Measurements from ENCODE around the gene GRIN2B. TPM values are rescaled to one million over a fixed set of nuclear protein-coding genes. Genes with fewer than 3 reads are reported as not detected.

The GRIN2B gene
- total and polyA plus RNA-seq, 2 donors (not counting 3 experiments of a cell fraction or from before 2014, with no cell fraction given), result not detected

- no peaks in the 10 kb centered on the region for H3K36me3 ChIP-seq (ENCODE audit: control insufficient read depth in 2 of 2, extremely low read depth in 1 of 2, insufficient read depth in 2 of 2, low read length in 2 of 2)
- POLR2A ChIA-PET, result no interaction called here
- CTCF ChIA-PET, result no interaction called here
- TF ChIP-seq POLR2AphosphoS5 (IDR thresholded peaks at IDR 0.05; ENCODE audit: insufficient read depth, low read depth, low read length) (no peak), FOS (IDR thresholded peaks at IDR 0.05; ENCODE audit: borderline replicate concordance, insufficient read depth, low read length) (no peak), MAX (IDR thresholded peaks at IDR 0.05; ENCODE audit: insufficient read depth, insufficient read length) (no peak), EZH2 (IDR thresholded peaks at IDR 0.05; ENCODE audit: borderline replicate concordance, low read depth, low read length, severe bottlenecking) (no peak), GATA2 (IDR thresholded peaks at IDR 0.05; ENCODE audit: insufficient read depth, insufficient read length, low read depth, low read length) (no peak), MYC (IDR thresholded peaks at IDR 0.05; ENCODE audit: low read depth, low read length) (no peak), JUN (IDR thresholded peaks at IDR 0.05; ENCODE audit: borderline replicate concordance, insufficient read depth, insufficient read length, low read depth) (no peak), CTCF (IDR thresholded peaks at IDR 0.05; ENCODE audit: extremely low read depth in 1 of 2, insufficient read depth in 1 of 2, low read depth in 1 of 2, low read length in 2 of 2) (no peak), POLR2A (IDR thresholded peaks at IDR 0.05; ENCODE audit: low read depth, low read length) (no peak)
- no peaks in the 10 kb centered on the region for H3K27me3 ChIP-seq (ENCODE audit: control insufficient read depth in 2 of 2, insufficient read depth in 2 of 2, low read length in 2 of 2)
- H2AFZ ChIP-seq (ENCODE audit: low read depth, low read length), result no peak overlapping the region
- intact Hi-C loops (cut with micrococcal nuclease) (no loop called here), dilution Hi-C loops (cut with MboI; ENCODE audit: extremely low pct_ligation_motif_present, low sequenced_read_pairs) (no loop called here)
- H3K9ac ChIP-seq (replicated peaks; ENCODE audit: extremely low read depth, insufficient read depth, low read length), result no peak overlapping the region
- no TSS peak for BruUV-seq (replicated peaks)
- DNase-seq (ENCODE audit: low read depth, low spot score) (no peak), FAIRE-seq (no peak)
- no peak overlapping the region for H3K4me2 ChIP-seq (ENCODE audit: insufficient read depth, low read length)
- no peaks in the 10 kb centered on the region for H3K4me1 ChIP-seq (ENCODE audit: control insufficient read depth, extremely low read depth, insufficient read depth, low read length)
- H3K9me3 ChIP-seq (replicated peaks; ENCODE audit: control insufficient read depth, insufficient read depth, low read length), result no peaks in the 10 kb centered on the region
- H3K79me2 ChIP-seq (ENCODE audit: control insufficient read depth, insufficient read depth, low read length), result no peaks in the 10 kb centered on the region
- H3K27ac ChIP-seq (ENCODE audit: insufficient read depth, low read depth, low read length), result no peak overlapping the region
- no peaks in the 10 kb centered on the region for H4K20me1 ChIP-seq (replicated peaks; ENCODE audit: control insufficient read depth, extremely low read depth, insufficient read depth, low read length)
- H3K9me1 ChIP-seq (replicated peaks; ENCODE audit: control insufficient read depth, extremely low read depth, insufficient read depth, low read length), result no peaks in the 10 kb centered on the region
- H3K4me3 ChIP-seq (replicated peaks in 1 of 3; ENCODE audit: insufficient read depth in 1 of 3, low read depth in 1 of 3, low read length in 3 of 3), result no peak overlapping the region
Measured at GRCh38 chr12:14024591-14024990, 43.2 kb upstream of the GRIN2B start.
